Prostate gland (tissue), 2 donors: Measurements from ENCODE around the gene NFYC.

Experiments used
- CTCF ChIP-seq, 4 experiments: fragments of 200-600 bp in 2 of 4; fragments of 450-650 bp in 2 of 4; sonication (generic) in 2 of 4; IDR thresholded peaks; 1 replicate in 3 of 4; 2 replicates in 1 of 4; pipeline ENCODE4 v1.5.1; 2016 to 2019; ENCODE audit warnings: antibody characterized with exemption in 4 of 4, mild to moderate bottlenecking in 2 of 4, moderate library complexity in 2 of 4
- POLR2A ChIP-seq: fragments of 450-650 bp; IDR thresholded peaks from one replicate; pipeline ENCODE4 v1.6.1; 2016; ENCODE audit warnings: antibody characterized with exemption, mild to moderate bottlenecking

GRCh38 chr1:40784141-40784770 is 92.8 kb downstream of the NFYC start:
- no peak for TF ChIP-seq POLR2A
- no peak for TF ChIP-seq CTCF (IDR thresholded peaks at IDR 0.05)
